PC-9 (cell line): ENCODE data around the gene UVRAG. TPM values are rescaled to one million over a fixed set of nuclear protein-coding genes. Genes with fewer than 3 reads are reported as not detected.

Experiments
- BruUV-seq: library from RNA; stranded (reverse); fragments of 400-500 nt; replicated peaks from 2 replicates; lab custom pipeline; 2021; lab: Mats Ljungman, UMichigan
- CTCF ChIA-PET: fragments of 300-600 bp; sonication (Branson Sonifier 250); formaldehyde crosslinking; loops from one replicate; lab custom pipeline; 2022; ENCODE audit warnings: antibody characterized with exemption; lab: Charles Lee
- POLR2A ChIA-PET: fragments of 300-600 bp; sonication (Branson Sonifier 250); formaldehyde crosslinking; loops from one replicate; lab custom pipeline; 2022; ENCODE audit warnings: antibody characterized with exemption; ENCODE audit not compliant: unreplicated experiment; lab: Charles Lee
- DNase-seq, 2 experiments: peaks; one replicate each; pipeline versions ENCODE4 v3.0.0 to v3.0.0-alpha.2; 2015 to 2022; ENCODE audit warnings: mixed read lengths in 1 of 2
- H2AFZ ChIP-seq: fragments of 200-600 bp; sonication (generic); 2 replicates; pipeline ENCODE4 v1.8.1; 2017; ENCODE audit warnings: antibody characterized with exemption
- H3F3A ChIP-seq: fragments of 200-600 bp; sonication (generic); 2 replicates; pipeline ENCODE4 v1.8.1; 2017; ENCODE audit warnings: antibody characterized with exemption, mild to moderate bottlenecking, low read depth; ENCODE audit not compliant: insufficient read depth
- H3K27ac ChIP-seq: fragments of 200-600 bp; sonication (generic); 2 replicates; pipeline ENCODE4 v1.6.1; 2016; ENCODE audit warnings: mixed run types
- H3K27me3 ChIP-seq: fragments of 200-600 bp; sonication (generic); 2 replicates; pipeline ENCODE4 v1.6.1; 2016; ENCODE audit warnings: low read depth, mixed run types; ENCODE audit not compliant: insufficient read depth
- H3K36me3 ChIP-seq: fragments of 200-600 bp; sonication (generic); 2 replicates; pipeline ENCODE4 v1.6.1; 2016; ENCODE audit warnings: low read depth, mixed run types
- H3K4me1 ChIP-seq: fragments of 200-600 bp; sonication (generic); replicated peaks from 2 replicates; pipeline ENCODE4 v1.6.1; 2016; ENCODE audit warnings: mixed run types; ENCODE audit not compliant: insufficient read depth
- H3K4me2 ChIP-seq: fragments of 200-600 bp; sonication (generic); 2 replicates; pipeline ENCODE4 v1.6.1; 2017; ENCODE audit warnings: mixed run types
- H3K4me3 ChIP-seq: fragments of 200-600 bp; sonication (generic); 2 replicates; pipeline ENCODE4 v1.6.1; 2016; ENCODE audit warnings: mixed run types
- H3K79me2 ChIP-seq: fragments of 200-600 bp; sonication (generic); 2 replicates; pipeline ENCODE4 v1.6.1; 2017; ENCODE audit warnings: low read depth, mixed run types
- H3K9me2 ChIP-seq: fragments of 200-600 bp; sonication (generic); 2 replicates; pipeline ENCODE4 v1.8.1; 2017; ENCODE audit warnings: mild to moderate bottlenecking; ENCODE audit not compliant: insufficient read depth
- H3K9me3 ChIP-seq: fragments of 200-600 bp; sonication (generic); 2 replicates; pipeline ENCODE4 v1.8.1; 2016; ENCODE audit warnings: low read depth; ENCODE audit not compliant: insufficient read depth
- H4K20me1 ChIP-seq: fragments of 200-600 bp; sonication (generic); 2 replicates; pipeline ENCODE4 v1.8.1; 2017; ENCODE audit not compliant: insufficient read depth
- EZH2 ChIP-seq: fragments of 200-600 bp; sonication (generic); IDR thresholded peaks from 2 replicates; pipeline ENCODE4 v1.8.0; 2017; ENCODE audit warnings: antibody characterized with exemption, low read depth
- intact Hi-C: fragments of 100-400 bp; cut with micrococcal nuclease; formaldehyde crosslinking; loops from one replicate; pipeline ENCODE4 v1.10.0; 2022; ENCODE audit not compliant: unreplicated experiment
- total RNA-seq: library from RNA; stranded (reverse); gene quantifications from 2 replicates; pipeline ENCODE4 v1.2.3, GENCODE V29; 2021
- TF ChIP-seq, protein P1 (sequence below): fragments of 200-600 bp; sonication (generic); conservative IDR thresholded peaks from 2 replicates; pipeline ENCODE4 v1.6.1; 2017; ENCODE audit warnings: mixed run types, antibody characterized with exemption, mild to moderate bottlenecking, moderate library complexity

The UVRAG gene
- total RNA-seq, 1 experiment from 2014 or later: 20.4 TPM

DNA sequence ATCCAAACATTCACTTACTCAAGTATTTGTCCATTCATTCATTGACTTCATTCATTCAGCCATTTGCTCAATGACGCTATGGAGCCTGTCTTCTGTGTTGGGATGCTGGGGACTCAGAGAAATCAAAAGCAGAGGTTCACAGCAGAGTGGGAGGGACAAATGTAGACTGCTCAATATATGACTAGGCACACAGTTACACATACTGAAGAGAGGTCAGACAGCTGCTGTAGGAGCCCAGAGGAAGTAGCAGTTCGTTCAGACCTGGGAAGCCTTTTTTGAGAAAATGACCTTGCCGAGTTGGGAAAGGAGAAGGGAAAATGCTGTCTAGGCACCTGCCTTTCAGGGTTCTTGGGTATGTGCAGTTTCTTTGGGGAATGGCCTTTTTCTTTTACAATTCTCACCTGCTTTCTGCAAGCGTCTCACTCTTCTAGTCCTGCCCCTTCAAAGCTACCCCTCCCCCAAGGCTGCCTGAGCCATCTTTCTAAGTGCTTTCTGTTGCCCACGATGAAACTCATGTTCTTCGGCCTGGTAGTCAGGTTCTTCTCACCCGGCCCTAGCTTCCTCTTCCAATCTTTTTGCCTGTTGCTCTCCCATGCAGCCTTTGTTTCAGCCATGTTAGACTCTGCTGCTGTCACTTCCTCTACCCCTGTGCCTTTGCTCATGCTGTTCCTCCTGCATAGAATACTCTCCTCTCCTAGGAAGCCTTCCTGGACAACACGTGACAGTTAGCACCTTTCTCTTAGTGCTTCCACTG, 4.2 kb upstream of the UVRAG start:
- no peak overlapping the region for H3K4me3 ChIP-seq
- H3K9me2 ChIP-seq: no peaks in the 10 kb centered on the region
- H3F3A ChIP-seq: peaks cover 44% of the 10 kb centered on the region
- H3K4me1 ChIP-seq: peaks cover 35% of the 10 kb centered on the region
- H3K9me3 ChIP-seq: no peaks in the 10 kb centered on the region
- no peaks in the 10 kb centered on the region for H3K36me3 ChIP-seq
- intact Hi-C loops: loop anchor here (10.0 kb wide), 1 partner anchor 824 kb away; no protein-coding TSS in a partner anchor
- no peaks in the 10 kb centered on the region for H3K27me3 ChIP-seq
- ChIA-PET CTCF (no interaction called here), POLR2A (no interaction called here)
- TF ChIP-seq, protein P1, sequence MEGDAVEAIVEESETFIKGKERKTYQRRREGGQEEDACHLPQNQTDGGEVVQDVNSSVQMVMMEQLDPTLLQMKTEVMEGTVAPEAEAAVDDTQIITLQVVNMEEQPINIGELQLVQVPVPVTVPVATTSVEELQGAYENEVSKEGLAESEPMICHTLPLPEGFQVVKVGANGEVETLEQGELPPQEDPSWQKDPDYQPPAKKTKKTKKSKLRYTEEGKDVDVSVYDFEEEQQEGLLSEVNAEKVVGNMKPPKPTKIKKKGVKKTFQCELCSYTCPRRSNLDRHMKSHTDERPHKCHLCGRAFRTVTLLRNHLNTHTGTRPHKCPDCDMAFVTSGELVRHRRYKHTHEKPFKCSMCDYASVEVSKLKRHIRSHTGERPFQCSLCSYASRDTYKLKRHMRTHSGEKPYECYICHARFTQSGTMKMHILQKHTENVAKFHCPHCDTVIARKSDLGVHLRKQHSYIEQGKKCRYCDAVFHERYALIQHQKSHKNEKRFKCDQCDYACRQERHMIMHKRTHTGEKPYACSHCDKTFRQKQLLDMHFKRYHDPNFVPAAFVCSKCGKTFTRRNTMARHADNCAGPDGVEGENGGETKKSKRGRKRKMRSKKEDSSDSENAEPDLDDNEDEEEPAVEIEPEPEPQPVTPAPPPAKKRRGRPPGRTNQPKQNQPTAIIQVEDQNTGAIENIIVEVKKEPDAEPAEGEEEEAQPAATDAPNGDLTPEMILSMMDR: no peak
- no peak for TF ChIP-seq EZH2
- BruUV-seq: no TSS peak
- no peak for DNase-seq
- no peak overlapping the region for H2AFZ ChIP-seq
- H4K20me1 ChIP-seq: no peaks in the 10 kb centered on the region
- no peak overlapping the region for H3K4me2 ChIP-seq
- peaks cover 4% of the 10 kb centered on the region for H3K79me2 ChIP-seq
- no peak overlapping the region for H3K27ac ChIP-seq

- peak overlapping the region; percentile 78 for H3K27ac ChIP-seq
- DNase-seq: no peak
- no peak overlapping the region for H2AFZ ChIP-seq
- H3K9me2 ChIP-seq: no peaks in the 10 kb centered on the region
- no peak overlapping the region for H3K4me3 ChIP-seq
- H4K20me1 ChIP-seq: no peaks in the 10 kb centered on the region
- peaks cover 39% of the 10 kb centered on the region for H3F3A ChIP-seq
- H3K4me1 ChIP-seq: peaks cover 40% of the 10 kb centered on the region
- intact Hi-C loops: loop anchor here (10.0 kb wide), 1 partner anchor 823 kb away; no protein-coding TSS in a partner anchor
- H3K9me3 ChIP-seq: no peaks in the 10 kb centered on the region
- ChIA-PET CTCF (no interaction called here), POLR2A (no interaction called here)
- peaks cover 11% of the 10 kb centered on the region for H3K79me2 ChIP-seq
- H3K4me2 ChIP-seq: peak overlapping the region; percentile 85; the same call in 1 of the 2 replicates
- BruUV-seq: no TSS peak
- TF ChIP-seq, protein P1: no peak
- no peak for TF ChIP-seq EZH2
- H3K27me3 ChIP-seq: no peaks in the 10 kb centered on the region
- H3K36me3 ChIP-seq: no peaks in the 10 kb centered on the region
Measured at GRCh38 chr11:75811485-75811884, 3.5 kb upstream of the UVRAG start.

GRCh38 chr11:75812542-75813040, 2.4 kb upstream of the UVRAG start:
- TF ChIP-seq, protein P1: no peak
- TF ChIP-seq EZH2: no peak

More at GRCh38 chr11:75812542-75813040, 2.4 kb upstream of the UVRAG start:
- H3K4me2 ChIP-seq: peak overlapping the region; percentile 85
- peaks cover 39% of the 10 kb centered on the region for H3F3A ChIP-seq
- H3K79me2 ChIP-seq: peaks cover 22% of the 10 kb centered on the region
- ChIA-PET CTCF (interaction anchor here (1.0 kb wide), 1 partner anchor 340 kb away, joined by 7 read pairs; no protein-coding TSS in a partner anchor), POLR2A (no interaction called here)
- H3K4me3 ChIP-seq: peak overlapping the region; percentile 84; the same call in 1 of the 2 replicates
- no peaks in the 10 kb centered on the region for H4K20me1 ChIP-seq
- no peak overlapping the region for H2AFZ ChIP-seq
- peak overlapping the region; percentile 78 for H3K27ac ChIP-seq
- no peaks in the 10 kb centered on the region for H3K9me2 ChIP-seq
- H3K4me1 ChIP-seq: peaks cover 49% of the 10 kb centered on the region
- no peaks in the 10 kb centered on the region for H3K27me3 ChIP-seq
- no peaks in the 10 kb centered on the region for H3K36me3 ChIP-seq
- no TSS peak for BruUV-seq
- peak in 1 of 2 experiments; percentile 78 for DNase-seq
- H3K9me3 ChIP-seq: no peaks in the 10 kb centered on the region
- intact Hi-C loops: loop anchor here (10.0 kb wide), 1 partner anchor 822 kb away; no protein-coding TSS in a partner anchor
